Measurements from ENCODE around the gene IL1B.
"Not testable (repeated sequence)": the region's sequence is repeated elsewhere in the genome, so short reads cannot be mapped to it uniquely, and the experiment has no call there.

The IL1B gene

GRCh38 chr2:112849956-112850355 lies 13.4 kb upstream of the IL1B start:
- no peak for DNase-seq

- DNase-seq = no peak
These were observed 12.3 kb upstream of the IL1B start for GRCh38 chr2:112848833-112849232.

- DNase-seq = no peak
These were observed 9.5 kb upstream of the IL1B start for GRCh38 chr2:112846031-112846430.

GRCh38 chr2:112843836-112844235 lies 7.3 kb upstream of the IL1B start:
- no peak for DNase-seq

GRCh38 chr2:112843288-112843687 lies 6.7 kb upstream of the IL1B start:
- no peak for DNase-seq

DNA sequence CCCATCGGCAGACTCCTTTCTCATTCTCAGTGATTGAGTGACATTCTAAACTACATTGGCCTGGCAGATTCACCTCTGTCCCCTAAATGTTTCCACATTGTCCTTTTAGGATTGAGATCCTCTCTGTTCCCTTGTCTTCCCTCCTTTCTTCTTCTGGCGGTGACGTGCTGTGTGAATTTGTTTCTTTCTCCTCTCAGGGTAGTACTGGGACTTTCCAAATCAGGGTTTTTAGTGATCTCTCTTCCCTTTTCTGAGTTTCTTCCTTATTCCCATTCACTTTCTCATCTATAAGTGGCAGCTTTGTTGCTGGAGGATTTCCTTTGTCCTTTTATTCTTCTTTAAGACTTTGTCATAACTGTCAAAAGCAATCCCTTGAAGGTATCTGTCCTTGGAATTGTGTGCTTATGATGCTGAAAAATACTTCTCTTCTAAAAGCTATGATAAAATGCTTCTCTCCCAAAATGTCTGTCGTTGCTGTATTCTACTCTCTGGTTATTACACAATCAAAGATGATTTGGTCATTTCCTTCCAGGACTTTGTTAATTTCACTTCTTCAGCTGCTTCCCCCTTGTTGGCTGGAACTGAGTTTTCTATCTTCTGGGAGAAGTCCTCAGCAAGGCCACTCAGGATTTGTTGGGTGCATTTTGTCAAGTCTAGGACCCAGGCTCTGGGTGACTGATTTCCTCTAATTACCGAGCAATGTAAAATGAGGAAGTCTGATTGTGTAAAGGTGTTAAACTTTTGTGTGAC lies 4.9 kb upstream of the IL1B start:
- no peak for DNase-seq

GRCh38 chr2:112840068-112840445 lies 3.5 kb upstream of the IL1B start:
- DNase-seq = no peak

DNA sequence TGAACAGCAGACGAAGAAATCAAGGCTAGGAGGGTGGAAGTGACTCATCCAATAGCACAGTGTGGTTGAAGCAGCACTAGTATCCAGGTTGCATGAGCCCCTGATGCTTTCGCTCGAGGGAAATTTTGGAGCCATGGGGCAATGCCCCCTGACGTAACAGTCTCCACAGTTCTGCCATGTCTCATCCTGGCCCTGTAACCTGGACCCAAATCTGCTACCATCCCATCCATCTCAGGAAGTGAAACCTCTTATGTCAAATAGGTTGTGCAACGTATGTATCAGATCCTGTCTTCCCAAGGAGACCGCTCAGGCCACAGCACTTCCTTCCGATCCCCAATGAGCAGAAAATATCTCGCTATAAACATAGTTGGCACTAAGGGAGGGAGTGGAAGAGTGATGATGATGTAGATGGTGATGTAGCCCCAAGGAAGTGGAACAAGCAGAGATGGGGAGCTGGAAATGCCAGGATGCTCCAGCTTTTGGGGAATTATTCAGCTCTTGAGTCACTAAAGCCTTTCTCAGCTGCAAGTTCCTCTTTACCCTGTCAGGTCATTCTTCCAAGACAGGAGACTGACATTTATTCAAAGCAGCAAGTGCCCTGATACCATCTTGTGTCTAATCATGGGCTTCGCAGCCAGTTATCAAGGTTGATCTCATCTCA lies 3.0 kb upstream of the IL1B start:
- no peak for DNase-seq

- DNase-seq = no peak
These were observed 417 bp downstream of the IL1B start for GRCh38 chr2:112836163-112836560.

DNA sequence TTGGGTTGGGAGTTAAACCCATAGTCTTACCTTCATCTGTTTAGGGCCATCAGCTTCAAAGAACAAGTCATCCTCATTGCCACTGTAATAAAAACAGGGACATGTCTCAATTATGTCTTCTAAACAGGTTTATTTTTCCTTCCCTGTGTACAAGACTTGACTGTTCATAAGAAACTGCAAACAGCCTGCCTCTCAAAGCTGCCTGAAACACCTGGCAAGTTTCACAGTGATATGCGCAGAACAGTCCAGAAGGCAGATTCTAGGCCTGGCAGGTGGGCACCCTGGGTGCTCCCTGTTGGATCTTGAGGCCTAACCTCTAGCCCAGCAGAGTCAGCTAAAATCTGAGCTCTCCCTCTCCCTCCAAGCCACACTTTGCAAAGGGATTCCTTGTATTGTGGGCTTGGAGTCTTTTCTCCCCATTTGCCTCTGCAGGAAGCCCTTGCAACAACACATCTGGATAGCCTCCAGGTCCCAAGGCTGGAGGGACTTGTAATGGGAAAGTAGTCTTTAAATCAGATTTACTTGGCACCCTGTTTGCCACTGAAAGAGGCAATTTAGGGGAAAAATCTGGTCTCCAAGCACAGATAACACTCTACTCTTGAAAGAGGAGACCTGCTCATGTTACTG lies 930 bp downstream of the IL1B start:
- no peak for DNase-seq

DNA sequence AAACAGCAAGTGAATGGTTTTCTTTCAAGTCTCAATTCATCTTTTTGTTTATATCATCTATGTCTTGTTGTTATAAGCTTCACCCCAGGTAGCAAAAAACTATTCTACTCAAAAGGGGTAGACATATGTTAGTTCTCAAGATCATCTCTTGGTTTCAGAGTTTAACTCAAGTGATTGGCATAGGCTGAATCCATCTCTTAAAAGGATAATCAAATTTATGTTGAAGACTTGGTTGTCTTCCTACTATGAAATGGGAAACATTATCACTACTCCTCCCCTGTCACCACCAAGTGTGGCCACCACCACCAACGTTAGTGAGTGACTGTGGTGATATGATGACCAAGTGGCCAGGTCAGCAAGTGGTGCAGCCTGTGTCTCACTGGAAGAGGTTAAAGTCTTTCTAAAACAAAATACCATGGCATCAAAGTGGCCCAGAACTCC lies 1.5 kb downstream of the IL1B start:
- DNase-seq = no peak

- no peak for DNase-seq
These were observed 2.1 kb downstream of the IL1B start for GRCh38 chr2:112834396-112835037.

DNA sequence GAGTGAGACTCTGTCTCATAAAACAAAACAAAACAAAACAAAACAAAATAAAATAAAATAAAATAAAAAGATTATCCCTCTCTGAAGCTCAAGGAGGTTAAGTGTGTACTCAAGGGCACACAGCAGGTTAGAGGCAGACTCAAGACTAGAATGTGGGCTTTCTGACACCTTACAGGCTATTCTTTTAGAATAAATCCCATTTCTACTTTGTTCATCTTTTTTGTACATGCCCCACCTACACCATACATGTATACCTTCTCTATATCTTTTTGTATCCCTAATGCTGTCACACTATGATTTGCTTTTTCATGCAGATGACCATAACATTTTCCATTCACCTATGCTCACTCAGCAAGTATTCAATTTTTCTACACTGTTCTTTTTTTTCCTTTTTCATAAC lies 2.6 kb downstream of the IL1B start:
- no peak for DNase-seq

DNA sequence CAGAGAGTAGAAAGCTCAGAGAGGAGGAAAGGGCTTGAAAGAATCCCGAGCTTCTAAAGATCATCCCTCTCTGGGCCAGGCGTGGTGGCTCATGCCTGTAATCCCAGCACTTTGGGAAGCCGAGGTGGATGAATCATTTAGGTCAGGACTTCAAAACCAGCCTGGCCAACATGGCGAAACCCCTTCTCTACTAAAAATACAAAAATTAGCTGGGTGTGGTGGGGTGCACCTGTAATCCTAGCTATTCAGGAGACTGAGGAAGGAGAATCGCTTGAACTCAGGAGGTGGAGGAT lies 3.0 kb downstream of the IL1B start:
- DNase-seq = not testable (repeated sequence)

DNA sequence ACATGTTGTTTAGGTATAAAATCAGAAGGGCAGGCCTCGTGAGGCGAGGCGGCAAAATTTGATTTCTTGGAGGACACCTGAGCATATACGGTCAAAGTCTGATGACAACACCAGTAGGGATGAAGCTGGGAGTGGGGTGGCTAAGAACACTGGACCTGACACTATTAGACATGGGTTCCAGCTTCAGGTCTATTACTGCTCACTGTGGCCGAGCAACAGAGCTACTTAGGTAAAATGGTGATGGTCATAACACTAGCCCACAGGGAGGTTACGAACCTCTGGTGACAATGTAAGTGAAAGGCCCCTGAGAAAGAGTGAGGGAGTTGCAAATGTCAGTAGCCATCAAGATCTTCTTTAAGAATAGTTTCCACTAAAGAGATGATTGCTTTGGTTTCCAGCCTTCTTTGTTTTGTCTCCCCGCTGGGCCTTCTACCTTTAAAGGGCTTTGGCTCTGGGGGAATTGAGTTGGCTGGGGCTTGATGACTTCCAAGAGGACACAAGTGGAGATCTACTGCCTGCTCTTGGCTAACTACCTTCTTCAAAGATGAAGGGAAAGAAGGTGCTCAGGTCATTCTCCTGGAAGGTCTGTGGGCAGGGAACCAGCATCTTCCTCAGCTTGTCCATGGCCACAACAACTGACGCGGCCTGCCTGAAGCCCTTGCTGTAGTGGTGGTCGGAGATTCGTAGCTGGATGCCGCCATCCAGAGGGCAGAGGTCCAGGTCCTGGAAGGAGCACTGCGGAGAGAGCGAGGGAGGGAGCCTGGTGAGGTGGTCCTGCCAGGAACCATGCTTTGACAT lies 3.5 kb downstream of the IL1B start:
- DNase-seq = no peak

DNA sequence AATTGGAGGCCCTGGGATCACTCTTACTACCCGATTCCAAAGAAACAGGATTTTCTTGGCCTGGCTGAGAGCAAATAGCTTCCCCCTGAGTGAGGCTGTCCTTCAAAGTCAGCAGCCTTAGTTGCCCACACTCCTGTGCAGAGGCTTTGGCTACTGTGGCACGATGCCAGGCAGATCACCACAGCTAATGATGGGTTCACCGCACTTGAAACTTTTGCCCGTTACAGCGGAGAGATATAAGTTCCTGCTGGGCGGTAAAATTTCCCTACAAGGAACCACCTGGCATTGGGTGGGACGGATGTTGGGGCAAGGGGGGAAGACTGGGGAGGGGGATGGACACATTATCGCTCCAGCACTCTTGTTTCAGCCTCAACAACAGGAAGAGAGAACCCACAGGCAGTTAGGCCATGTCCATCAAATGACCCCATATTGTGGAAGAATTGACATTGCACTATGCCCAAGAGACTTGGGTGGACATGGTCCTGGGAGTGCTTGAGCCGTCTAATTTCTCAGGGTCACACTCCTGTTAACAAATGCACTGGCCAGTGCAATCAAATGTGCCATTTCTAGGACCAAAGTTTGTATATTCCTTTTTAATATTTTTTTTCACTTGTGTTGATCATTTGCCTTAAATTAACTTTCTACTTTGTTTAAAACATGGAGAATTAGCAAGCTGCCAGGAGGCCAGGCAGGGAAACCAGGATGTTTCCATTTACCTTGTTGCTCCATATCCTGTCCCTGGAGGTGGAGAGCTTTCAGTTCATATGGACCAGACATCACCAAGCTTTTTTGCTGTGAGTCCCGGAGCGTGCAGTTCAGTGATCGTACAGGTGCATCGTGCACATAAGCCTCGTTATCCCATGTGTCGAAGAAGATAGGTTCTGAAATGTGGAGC lies 4.4 kb downstream of the IL1B start:
- DNase-seq = no peak

DNA sequence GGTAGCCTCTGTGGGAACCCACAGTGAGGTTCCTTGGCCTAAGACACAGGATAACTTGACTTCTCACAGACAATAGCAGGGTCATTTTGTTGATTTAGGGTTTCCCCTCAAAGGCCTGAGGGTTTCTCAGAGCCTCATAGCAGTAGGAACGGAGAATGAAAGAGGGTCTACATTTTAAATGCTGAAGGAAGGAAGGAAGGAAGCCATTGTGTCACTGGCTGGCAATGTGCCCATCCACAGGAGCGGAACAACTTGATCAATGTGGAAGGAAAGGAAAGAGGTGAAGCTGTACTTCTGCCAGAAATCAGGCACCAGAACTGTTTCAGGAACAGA lies 5.1 kb downstream of the IL1B start:
- no peak for DNase-seq

DNA sequence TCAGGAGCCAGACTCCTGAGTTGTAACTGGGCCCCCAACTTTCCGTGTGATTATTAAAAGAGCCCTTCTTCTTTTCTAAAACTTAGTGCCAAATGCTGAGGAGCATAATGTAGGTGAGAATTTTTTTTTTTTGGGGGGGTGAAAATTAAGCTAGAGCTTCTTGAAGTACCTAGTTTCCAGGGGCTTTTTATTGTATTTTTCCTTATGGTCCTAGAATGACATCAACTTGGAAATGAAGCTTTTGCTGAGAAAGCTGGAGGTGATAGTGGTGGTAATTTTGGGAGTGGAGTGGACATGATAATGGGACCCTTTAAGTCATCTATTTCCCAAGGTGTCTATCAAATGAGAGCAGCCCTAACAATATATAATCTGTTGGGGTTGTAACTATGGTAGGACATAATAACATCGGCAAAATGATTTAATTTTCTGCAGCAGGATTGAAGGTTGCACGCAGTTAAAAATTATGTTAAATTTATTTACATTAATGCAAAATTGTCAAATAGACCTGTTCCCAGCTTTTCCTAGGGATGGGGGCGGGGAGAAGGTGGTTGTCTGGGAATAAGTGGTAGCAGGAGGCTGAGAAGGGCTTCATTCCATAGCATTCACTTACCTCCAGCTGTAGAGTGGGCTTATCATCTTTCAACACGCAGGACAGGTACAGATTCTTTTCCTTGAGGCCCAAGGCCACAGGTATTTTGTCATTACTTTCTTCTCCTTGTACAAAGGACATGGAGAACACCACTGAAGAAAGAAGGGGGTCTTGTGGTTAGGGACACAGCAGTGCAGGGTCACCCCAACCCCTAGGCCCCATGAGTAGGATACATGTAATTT lies 5.7 kb downstream of the IL1B start:
- no peak for DNase-seq

DNA sequence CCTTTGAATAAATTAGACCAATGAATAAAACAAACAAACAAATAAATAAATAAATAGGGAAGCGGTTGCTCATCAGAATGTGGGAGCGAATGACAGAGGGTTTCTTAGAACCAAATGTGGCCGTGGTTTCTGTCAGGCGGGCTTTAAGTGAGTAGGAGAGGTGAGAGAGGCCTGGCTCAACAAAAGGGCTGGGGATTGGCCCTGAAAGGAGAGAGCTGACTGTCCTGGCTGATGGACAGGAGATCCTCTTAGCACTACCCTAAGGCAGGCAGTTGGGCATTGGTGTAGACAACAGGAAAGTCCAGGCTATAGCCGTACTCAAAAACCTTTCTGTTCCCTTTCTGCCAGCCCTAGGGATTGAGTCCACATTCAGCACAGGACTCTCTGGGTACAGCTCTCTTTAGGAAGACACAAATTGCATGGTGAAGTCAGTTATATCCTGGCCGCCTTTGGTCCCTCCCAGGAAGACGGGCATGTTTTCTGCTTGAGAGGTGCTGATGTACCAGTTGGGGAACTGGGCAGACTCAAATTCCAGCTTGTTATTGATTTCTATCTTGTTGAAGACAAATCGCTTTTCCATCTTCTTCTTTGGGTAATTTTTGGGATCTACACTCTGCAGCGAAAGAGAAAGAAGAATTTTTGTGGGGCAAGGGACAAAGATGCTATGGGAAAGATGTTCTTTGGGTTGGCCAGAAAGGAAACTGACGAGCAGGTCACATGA lies 6.5 kb downstream of the IL1B start:
- DNase-seq = no peak

GRCh38 chr2:112829101-112829960 lies 7.2 kb downstream of the IL1B start:
- no peak for DNase-seq

Data from NCI-H526 (cell line).